Liver (tissue), 9 donors: ENCODE measurements around the gene BCAT1. TPM values are rescaled to one million over a fixed set of nuclear protein-coding genes. Genes with fewer than 3 reads are reported as not detected.

Experiments
- DNase-seq: peaks from one replicate; pipeline ENCODE4 v3.0.0-alpha.2; 2017; ENCODE audit warnings: low spot score
- H3K27ac ChIP-seq, 2 donors: one replicate each; pipeline ENCODE4 v1.7.0; 2013; ENCODE audit warnings: inconsistent platforms in 2 of 2, low read length in 2 of 2, control low read depth in 1 of 2, low read depth in 1 of 2, mild to moderate bottlenecking in 1 of 2
- H3K27me3 ChIP-seq, 4 donors: one replicate each; pipeline versions ENCODE4 v1.6.1 to v1.7.0; 2013; ENCODE audit warnings: low read length in 3 of 4, inconsistent platforms in 1 of 4, mild to moderate bottlenecking in 1 of 4, moderate library complexity in 1 of 4; ENCODE audit not compliant: control insufficient read depth in 4 of 4, insufficient read depth in 4 of 4
- H3K36me3 ChIP-seq, 4 donors: one replicate each; pipeline versions ENCODE4 v1.6.1 to v1.7.0; 2013; ENCODE audit warnings: low read length in 3 of 4, mild to moderate bottlenecking in 3 of 4, low read depth in 1 of 4, moderate library complexity in 1 of 4; ENCODE audit not compliant: control insufficient read depth in 4 of 4, insufficient read depth in 3 of 4
- H3K4me1 ChIP-seq, 4 donors: one replicate each; pipeline versions ENCODE4 v1.6.1 to v1.7.0; 2013; ENCODE audit warnings: low read length in 3 of 4, mild to moderate bottlenecking in 3 of 4, moderate library complexity in 1 of 4; ENCODE audit not compliant: control insufficient read depth in 4 of 4, insufficient read depth in 4 of 4
- H3K4me3 ChIP-seq, 3 donors: one replicate each; pipeline versions ENCODE4 v1.6.1 to v1.7.0; 2013; ENCODE audit warnings: low read length in 3 of 3, control low read depth in 1 of 3, low read depth in 1 of 3, mild to moderate bottlenecking in 1 of 3
- H3K9ac ChIP-seq, 2 donors: one replicate each; pipeline ENCODE4 v1.7.0; 2013; ENCODE audit warnings: low read length in 2 of 2, mild to moderate bottlenecking in 2 of 2, moderate library complexity in 2 of 2, control low read depth in 1 of 2, low read depth in 1 of 2
- H3K9me3 ChIP-seq, 4 donors: one replicate each; pipeline versions ENCODE4 v1.6.1 to v1.7.0; 2013; ENCODE audit warnings: low read length in 3 of 4; ENCODE audit not compliant: control insufficient read depth in 4 of 4
- EGR1 ChIP-seq, 2 donors: IDR thresholded peaks; 2 replicates each; pipeline ENCODE4 v1.6.1; 2016 to 2018; ENCODE audit warnings: antibody characterized with exemption in 2 of 2, low read depth in 2 of 2
- FOXA1 ChIP-seq: IDR thresholded peaks from 2 replicates; pipeline ENCODE4 v1.6.1; 2016; ENCODE audit warnings: antibody characterized with exemption
- FOXA2 ChIP-seq: IDR thresholded peaks from 2 replicates; pipeline ENCODE4 v1.6.1; 2016; ENCODE audit warnings: antibody characterized with exemption
- GABPA ChIP-seq, 2 donors: IDR thresholded peaks in 1 of 2; conservative IDR thresholded peaks in 1 of 2; 2 replicates each; pipeline ENCODE4 v1.6.1; 2016; ENCODE audit warnings: antibody characterized with exemption in 2 of 2, mild to moderate bottlenecking in 1 of 2, moderate library complexity in 1 of 2
- HNF4A ChIP-seq, 2 donors: conservative IDR thresholded peaks; 2 replicates each; pipeline ENCODE4 v1.6.1; 2016; ENCODE audit warnings: antibody characterized with exemption in 2 of 2, mild to moderate bottlenecking in 2 of 2
- HNF4G ChIP-seq: IDR thresholded peaks from 2 replicates; pipeline ENCODE4 v1.6.1; 2016; ENCODE audit warnings: antibody characterized with exemption
- JUND ChIP-seq, 2 donors: IDR thresholded peaks; 2 replicates each; pipeline ENCODE4 v1.6.1; 2016; ENCODE audit warnings: antibody characterized with exemption in 2 of 2
- NR2F2 ChIP-seq: IDR thresholded peaks from 2 replicates; pipeline ENCODE4 v1.6.1; 2016; ENCODE audit warnings: antibody characterized with exemption
- RAD21 ChIP-seq, 2 donors: IDR thresholded peaks; 2 replicates each; pipeline ENCODE4 v1.6.1; 2016; ENCODE audit warnings: antibody characterized with exemption in 2 of 2, mild to moderate bottlenecking in 2 of 2
- RXRA ChIP-seq, 2 donors: IDR thresholded peaks; 2 replicates each; pipeline ENCODE4 v1.6.1; 2017 to 2018; ENCODE audit warnings: antibody characterized with exemption in 2 of 2, mild to moderate bottlenecking in 1 of 2
- SP1 ChIP-seq: IDR thresholded peaks from 2 replicates; pipeline ENCODE4 v1.6.1; 2018; ENCODE audit warnings: antibody characterized with exemption, mild to moderate bottlenecking
- TAF1 ChIP-seq: conservative IDR thresholded peaks from 2 replicates; pipeline ENCODE4 v1.6.1; 2016; ENCODE audit warnings: antibody characterized with exemption, mild to moderate bottlenecking
- YY1 ChIP-seq: IDR thresholded peaks from 2 replicates; pipeline ENCODE4 v1.6.1; 2016; ENCODE audit warnings: antibody characterized with exemption, mild to moderate bottlenecking
- ZBTB33 ChIP-seq: IDR thresholded peaks from 2 replicates; pipeline ENCODE4 v1.6.1; 2016; ENCODE audit warnings: antibody characterized with exemption
- WGBS: extraction: QIAGEN DNeasy Blood & Tissue Kit; methylation state at CpG from one replicate; pipeline ENCODE4 v1.1.7; 2013; 5-methylcytosine and 5-hydroxymethylcytosine counted together
- polyA plus RNA-seq, 2 donors: library from polyadenylated mRNA; stranded (reverse) in 1 of 2; unstranded in 1 of 2; fragments of 200-250 nt in 1 of 2; fragments of >200 nt in 1 of 2; fragmentation: Nextera tagmentation in 1 of 2; extraction: Ambion mirVana in 1 of 2; gene quantifications; one replicate each; pipeline versions ENCODE4 v1.2.1 to v1.2.3, GENCODE V29; 2013 to 2015
- total RNA-seq, 2 donors: library from RNA; depleted of rRNA; stranded (reverse); fragments of >200 nt; gene quantifications; one replicate each; pipeline ENCODE4 v1.2.3, GENCODE V29; 2014
- TF ChIP-seq, protein P1 (sequence below): fragments of 150-350 bp; IDR thresholded peaks from 2 replicates; pipeline ENCODE4 v1.5.1; 2017; ENCODE audit warnings: improper control_type of control experiment, low read depth, low read length; ENCODE audit not compliant: missing input control
- TF ChIP-seq, protein P2 (sequence below): IDR thresholded peaks from 2 replicates; pipeline ENCODE4 v1.6.1; 2016; ENCODE audit warnings: antibody characterized with exemption
- TF ChIP-seq, protein P3 (sequence below): IDR thresholded peaks from 2 replicates; pipeline ENCODE4 v1.6.1; 2016; ENCODE audit warnings: antibody characterized with exemption, mild to moderate bottlenecking
- TF ChIP-seq, protein P4 (sequence below): IDR thresholded peaks from 2 replicates; pipeline ENCODE4 v1.6.1; 2016; ENCODE audit warnings: antibody characterized with exemption
- donor health status: healthy.
- donor health status: healthy.
- donor health status: healthy.
- donor health status: healthy.
- donor health status: healthy.

BCAT1 gene
- total and polyA plus RNA-seq, 4 donors, result 0.14 to 10.0 (median 0.85) TPM

DNA sequence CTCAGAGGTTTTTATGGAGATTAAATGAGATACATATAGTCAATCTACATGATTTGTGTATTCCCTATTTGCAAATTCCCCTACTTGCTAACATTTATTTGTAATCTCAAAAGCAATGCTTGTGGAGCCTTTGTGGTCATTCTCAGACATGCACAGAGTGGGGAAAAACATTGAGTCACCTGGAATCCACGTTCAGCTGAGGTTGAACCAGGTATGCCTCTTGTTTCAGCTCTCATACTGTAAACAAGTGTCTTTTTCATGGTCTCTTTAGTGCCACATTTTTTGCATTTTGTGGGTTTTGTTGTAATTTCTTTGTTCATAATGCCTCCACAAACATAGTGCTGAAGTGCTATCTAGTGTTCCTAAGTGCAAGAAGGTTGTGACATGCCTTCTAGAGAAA is 181.9 kb downstream of the BCAT1 start:
- no peaks in the 10 kb centered on the region for H3K36me3 ChIP-seq
- H3K27me3 ChIP-seq, result no peaks in the 10 kb centered on the region
- TF ChIP-seq, protein P1, sequence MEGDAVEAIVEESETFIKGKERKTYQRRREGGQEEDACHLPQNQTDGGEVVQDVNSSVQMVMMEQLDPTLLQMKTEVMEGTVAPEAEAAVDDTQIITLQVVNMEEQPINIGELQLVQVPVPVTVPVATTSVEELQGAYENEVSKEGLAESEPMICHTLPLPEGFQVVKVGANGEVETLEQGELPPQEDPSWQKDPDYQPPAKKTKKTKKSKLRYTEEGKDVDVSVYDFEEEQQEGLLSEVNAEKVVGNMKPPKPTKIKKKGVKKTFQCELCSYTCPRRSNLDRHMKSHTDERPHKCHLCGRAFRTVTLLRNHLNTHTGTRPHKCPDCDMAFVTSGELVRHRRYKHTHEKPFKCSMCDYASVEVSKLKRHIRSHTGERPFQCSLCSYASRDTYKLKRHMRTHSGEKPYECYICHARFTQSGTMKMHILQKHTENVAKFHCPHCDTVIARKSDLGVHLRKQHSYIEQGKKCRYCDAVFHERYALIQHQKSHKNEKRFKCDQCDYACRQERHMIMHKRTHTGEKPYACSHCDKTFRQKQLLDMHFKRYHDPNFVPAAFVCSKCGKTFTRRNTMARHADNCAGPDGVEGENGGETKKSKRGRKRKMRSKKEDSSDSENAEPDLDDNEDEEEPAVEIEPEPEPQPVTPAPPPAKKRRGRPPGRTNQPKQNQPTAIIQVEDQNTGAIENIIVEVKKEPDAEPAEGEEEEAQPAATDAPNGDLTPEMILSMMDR, result no peak
- no peak for TF ChIP-seq RXRA (IDR thresholded peaks at IDR 0.05)
- TF ChIP-seq SP1, result no peak
- no peak for TF ChIP-seq FOXA2
- no peak for TF ChIP-seq NR2F2
- no peak for TF ChIP-seq EGR1 (IDR thresholded peaks at IDR 0.05; ENCODE audit: low read depth in 2 of 2)
- no peak for TF ChIP-seq ZBTB33
- no peak for TF ChIP-seq TAF1
- no peak for TF ChIP-seq FOXA1
- no peak for TF ChIP-seq GABPA (IDR thresholded peaks at IDR 0.05 in 1 of 2, conservative IDR thresholded peaks at IDR 0.05 in 1 of 2)
- TF ChIP-seq YY1, result no peak
- TF ChIP-seq HNF4G, result no peak
- no peak for TF ChIP-seq HNF4A (conservative IDR thresholded peaks at IDR 0.05)
- TF ChIP-seq, protein P2, sequence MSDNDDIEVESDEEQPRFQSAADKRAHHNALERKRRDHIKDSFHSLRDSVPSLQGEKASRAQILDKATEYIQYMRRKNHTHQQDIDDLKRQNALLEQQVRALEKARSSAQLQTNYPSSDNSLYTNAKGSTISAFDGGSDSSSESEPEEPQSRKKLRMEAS, result no peak
- TF ChIP-seq, protein P3, sequence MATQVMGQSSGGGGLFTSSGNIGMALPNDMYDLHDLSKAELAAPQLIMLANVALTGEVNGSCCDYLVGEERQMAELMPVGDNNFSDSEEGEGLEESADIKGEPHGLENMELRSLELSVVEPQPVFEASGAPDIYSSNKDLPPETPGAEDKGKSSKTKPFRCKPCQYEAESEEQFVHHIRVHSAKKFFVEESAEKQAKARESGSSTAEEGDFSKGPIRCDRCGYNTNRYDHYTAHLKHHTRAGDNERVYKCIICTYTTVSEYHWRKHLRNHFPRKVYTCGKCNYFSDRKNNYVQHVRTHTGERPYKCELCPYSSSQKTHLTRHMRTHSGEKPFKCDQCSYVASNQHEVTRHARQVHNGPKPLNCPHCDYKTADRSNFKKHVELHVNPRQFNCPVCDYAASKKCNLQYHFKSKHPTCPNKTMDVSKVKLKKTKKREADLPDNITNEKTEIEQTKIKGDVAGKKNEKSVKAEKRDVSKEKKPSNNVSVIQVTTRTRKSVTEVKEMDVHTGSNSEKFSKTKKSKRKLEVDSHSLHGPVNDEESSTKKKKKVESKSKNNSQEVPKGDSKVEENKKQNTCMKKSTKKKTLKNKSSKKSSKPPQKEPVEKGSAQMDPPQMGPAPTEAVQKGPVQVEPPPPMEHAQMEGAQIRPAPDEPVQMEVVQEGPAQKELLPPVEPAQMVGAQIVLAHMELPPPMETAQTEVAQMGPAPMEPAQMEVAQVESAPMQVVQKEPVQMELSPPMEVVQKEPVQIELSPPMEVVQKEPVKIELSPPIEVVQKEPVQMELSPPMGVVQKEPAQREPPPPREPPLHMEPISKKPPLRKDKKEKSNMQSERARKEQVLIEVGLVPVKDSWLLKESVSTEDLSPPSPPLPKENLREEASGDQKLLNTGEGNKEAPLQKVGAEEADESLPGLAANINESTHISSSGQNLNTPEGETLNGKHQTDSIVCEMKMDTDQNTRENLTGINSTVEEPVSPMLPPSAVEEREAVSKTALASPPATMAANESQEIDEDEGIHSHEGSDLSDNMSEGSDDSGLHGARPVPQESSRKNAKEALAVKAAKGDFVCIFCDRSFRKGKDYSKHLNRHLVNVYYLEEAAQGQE, result no peak
- TF ChIP-seq, protein P4, sequence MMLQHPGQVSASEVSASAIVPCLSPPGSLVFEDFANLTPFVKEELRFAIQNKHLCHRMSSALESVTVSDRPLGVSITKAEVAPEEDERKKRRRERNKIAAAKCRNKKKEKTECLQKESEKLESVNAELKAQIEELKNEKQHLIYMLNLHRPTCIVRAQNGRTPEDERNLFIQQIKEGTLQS, result no peak
- H3K9ac ChIP-seq, result no peak overlapping the region
- DNase-seq, result no peak
- H3K4me3 ChIP-seq, result no peak overlapping the region
- H3K9me3 ChIP-seq, result peaks cover 0 to 5% (median 3%) of the 10 kb centered on the region in 4 donors
- no peak overlapping the region for H3K27ac ChIP-seq
- WGBS, result 91% methylated on average over 1 of the region's 1 CpG
- H3K4me1 ChIP-seq, result no peaks in the 10 kb centered on the region

DNA sequence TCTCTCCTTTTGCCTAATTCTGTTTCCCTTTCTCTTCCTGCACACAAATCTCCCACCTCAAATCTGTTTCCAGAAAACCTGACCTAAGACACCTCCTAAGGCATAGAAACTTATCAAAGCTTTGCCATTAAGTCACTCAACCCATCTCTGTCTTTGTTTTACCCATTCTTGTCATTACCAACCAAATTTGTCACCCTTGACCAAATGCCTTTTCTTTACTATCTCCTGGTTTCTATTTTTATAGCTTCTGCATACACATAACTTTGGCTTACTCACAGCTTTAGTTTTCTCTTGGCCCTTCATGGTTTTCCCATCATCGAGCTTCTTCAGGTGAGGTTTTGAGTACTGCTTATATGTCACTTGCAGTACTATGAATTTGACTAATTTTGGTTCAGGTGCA is 184.2 kb downstream of the BCAT1 start:
- no peak overlapping the region for H3K4me3 ChIP-seq
- WGBS, result 87% methylated on average over 1 of the region's 1 CpG
- H3K9ac ChIP-seq, result no peak overlapping the region
- H3K27ac ChIP-seq, result no peak overlapping the region
- H3K27me3 ChIP-seq, result no peaks in the 10 kb centered on the region
- peaks cover 0 to 5% (median 3%) of the 10 kb centered on the region in 4 donors for H3K9me3 ChIP-seq
- no peaks in the 10 kb centered on the region for H3K36me3 ChIP-seq
- no peaks in the 10 kb centered on the region for H3K4me1 ChIP-seq
- DNase-seq, result no peak
- TF ChIP-seq ZBTB33, result no peak
- TF ChIP-seq RAD21 (IDR thresholded peaks at IDR 0.05), result no peak
- TF ChIP-seq, protein P1, result no peak
- no peak for TF ChIP-seq SP1
- no peak for TF ChIP-seq EGR1 (IDR thresholded peaks at IDR 0.05; ENCODE audit: low read depth in 2 of 2)
- no peak for TF ChIP-seq HNF4G
- TF ChIP-seq HNF4A (conservative IDR thresholded peaks at IDR 0.05), result no peak
- TF ChIP-seq GABPA (IDR thresholded peaks at IDR 0.05 in 1 of 2, conservative IDR thresholded peaks at IDR 0.05 in 1 of 2), result no peak
- no peak for TF ChIP-seq RXRA (IDR thresholded peaks at IDR 0.05)
- no peak for TF ChIP-seq NR2F2
- TF ChIP-seq, protein P2, result no peak
- no peak for TF ChIP-seq FOXA2
- TF ChIP-seq YY1, result no peak
- TF ChIP-seq, protein P4, result no peak
- no peak for TF ChIP-seq FOXA1
- no peak for TF ChIP-seq TAF1
- TF ChIP-seq JUND (IDR thresholded peaks at IDR 0.05), result no peak
